Lower leg skin (tissue), 4 donors: ENCODE data around the gene LCE1A. TPM values are rescaled to one million over a fixed set of nuclear protein-coding genes. Genes with fewer than 3 reads are reported as not detected.

ENCODE experiments used
- DNase-seq, 2 donors: peaks; one replicate each; pipeline ENCODE4 v3.0.0-alpha.2; 2019; ENCODE audit warnings: low spot score in 2 of 2
- H3K4me3 ChIP-seq: fragments of 200-600 bp; sonication (generic); 2 replicates; pipeline ENCODE4 v1.5.1; 2017; ENCODE audit warnings: mild to moderate bottlenecking, low read depth; ENCODE audit not compliant: poor library complexity, severe bottlenecking
- CTCF ChIP-seq, 3 donors: fragments of 450-650 bp; IDR thresholded peaks; one replicate each; pipeline ENCODE4 v1.5.1; 2016; ENCODE audit warnings: antibody characterized with exemption in 3 of 3, mild to moderate bottlenecking in 3 of 3, moderate library complexity in 2 of 3
- POLR2A ChIP-seq, 2 donors: fragments of 450-650 bp; IDR thresholded peaks; one replicate each; pipeline ENCODE4 v1.6.1; 2016 to 2017; ENCODE audit warnings: antibody characterized with exemption in 2 of 2, mild to moderate bottlenecking in 1 of 2, moderate library complexity in 1 of 2
- WGBS, 2 donors: methylation state at CpG; one replicate each; pipeline ENCODE4 v1.1.5; 2018; 5-methylcytosine and 5-hydroxymethylcytosine counted together
- intact Hi-C: fragments of 100-400 bp; cut with DNase I; formaldehyde crosslinking; loops from one replicate; pipeline ENCODE4 v1.15.0; 2023; ENCODE audit warnings: low total_unique reads
- total RNA-seq, 4 donors: library from RNA; depleted of rRNA; stranded (reverse); fragments of >200 nt; gene quantifications; one replicate each; pipeline ENCODE4 v1.1.0, GENCODE V29; 2016

LCE1A gene
- total RNA-seq, 4 donors from 2014 or later: 612 to 936 (median 792) TPM

- intact Hi-C loops: no loop called here
- WGBS, 2 donors: 78 to 81% methylated on average over 3 of the region's 3 CpGs
- no peak for DNase-seq
Measured at GRCh38 chr1:152860129-152860528, 32.9 kb downstream of the LCE1A start.

GRCh38 chr1:152861374-152861773, 34.1 kb downstream of the LCE1A start:
- no peak overlapping the region for H3K4me3 ChIP-seq
- DNase-seq: no peak
- 81% methylated on average over 4 of the region's 4 CpGs for WGBS, 2 donors
- intact Hi-C loops: no loop called here
- TF ChIP-seq POLR2A (IDR thresholded peaks at IDR 0.05): no peak
- TF ChIP-seq CTCF (IDR thresholded peaks at IDR 0.05): no peak

More at GRCh38 chr1:152860129-152860528, 32.9 kb downstream of the LCE1A start:
- no peak overlapping the region for H3K4me3 ChIP-seq
- TF ChIP-seq POLR2A (IDR thresholded peaks at IDR 0.05) (no peak), CTCF (IDR thresholded peaks at IDR 0.05) (no peak)

DNA sequence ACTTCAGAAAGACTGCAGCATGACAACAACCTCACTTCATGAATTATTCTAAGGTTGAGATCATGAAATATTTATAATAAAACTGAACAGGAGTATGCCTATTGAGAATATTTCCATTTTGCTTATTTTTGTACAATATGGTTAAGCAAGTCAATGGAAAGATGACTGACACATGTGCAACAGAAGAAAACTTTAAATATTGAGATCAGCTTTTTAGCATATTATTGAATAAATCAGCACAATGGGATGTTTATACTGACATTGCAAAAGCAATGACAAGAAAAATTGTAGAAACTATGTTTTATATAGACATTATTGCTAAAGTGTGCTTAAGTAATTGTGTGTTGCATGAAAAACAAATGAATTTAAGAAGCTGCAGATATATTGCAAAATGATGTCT, 37.2 kb downstream of the LCE1A start:
- no peak overlapping the region for H3K4me3 ChIP-seq
- intact Hi-C loops: no loop called here
- TF ChIP-seq POLR2A (IDR thresholded peaks at IDR 0.05): no peak
- no peak for DNase-seq

- WGBS, 2 donors: 82 to 90% methylated on average over 2 of the region's 2 CpGs
- no peak for DNase-seq
- H3K4me3 ChIP-seq: no peak overlapping the region
- TF ChIP-seq CTCF (IDR thresholded peaks at IDR 0.05) (no peak), POLR2A (IDR thresholded peaks at IDR 0.05) (no peak)
- intact Hi-C loops: no loop called here
Measured at GRCh38 chr1:152866321-152866720, 39.0 kb downstream of the LCE1A start.

- 34% methylated on average over 9 of the region's 9 CpGs for WGBS, 2 donors
- intact Hi-C loops: loop anchor here (5.0 to 10.0 kb wide), 2 partner anchors 55 to 322 kb away; no protein-coding TSS in a partner anchor
- no peak overlapping the region for H3K4me3 ChIP-seq
- peak in 1 of 2 donors; percentile 60 for DNase-seq
- TF ChIP-seq CTCF (IDR thresholded peaks at IDR 0.05): no peak
- no peak for TF ChIP-seq POLR2A (IDR thresholded peaks at IDR 0.05)
Measured at GRCh38 chr1:152869808-152870419, 42.6 kb downstream of the LCE1A start.

GRCh38 chr1:152870831-152871730, 43.8 kb downstream of the LCE1A start:
- intact Hi-C loops: loop anchor here (5.0 to 10.0 kb wide), 2 partner anchors 54 to 321 kb away; no protein-coding TSS in a partner anchor
- 39 to 42% methylated on average over 17 of the region's 17 CpGs for WGBS, 2 donors
- TF ChIP-seq POLR2A (IDR thresholded peaks at IDR 0.05) (no peak), CTCF (IDR thresholded peaks at IDR 0.05) (no peak)
- DNase-seq: no peak
- no peak overlapping the region for H3K4me3 ChIP-seq
